Testis (tissue), 3 donors: ENCODE data around the gene RAG2. TPM values are rescaled to one million over a fixed set of nuclear protein-coding genes. Genes with fewer than 3 reads are reported as not detected.

Source experiments
- DNase-seq: peaks from one replicate; pipeline ENCODE4 v3.0.0-alpha.2; 2019
- H3K27ac ChIP-seq, 2 donors: fragments of 200-600 bp; sonication (generic); one replicate each; pipeline ENCODE4 v1.5.1; 2019
- H3K27me3 ChIP-seq: fragments of 200-600 bp; sonication (generic); one replicate; pipeline ENCODE4 v1.5.1; 2019
- H3K36me3 ChIP-seq: fragments of 200-600 bp; sonication (generic); one replicate; pipeline ENCODE4 v1.5.1; 2017; ENCODE audit warnings: low read depth; ENCODE audit errors: missing control alignments
- H3K4me1 ChIP-seq: fragments of 200-600 bp; sonication (generic); one replicate; pipeline ENCODE4 v1.5.1; 2019
- H3K4me3 ChIP-seq, 2 donors: fragments of 200-600 bp; sonication (generic); one replicate each; pipeline ENCODE4 v1.5.1; 2017 to 2019
- H3K9me3 ChIP-seq: fragments of 200-600 bp; sonication (generic); one replicate; pipeline ENCODE4 v1.5.1; 2017
- POLR2A ChIP-seq: fragments of 450-650 bp; IDR thresholded peaks from one replicate; pipeline ENCODE4 v1.6.1; 2017; ENCODE audit warnings: antibody characterized with exemption, mild to moderate bottlenecking, moderate library complexity
- WGBS, 2 donors: methylation state at CpG; one replicate each; pipeline ENCODE4 v1.1.5; 2018; 5-methylcytosine and 5-hydroxymethylcytosine counted together
- intact Hi-C: fragments of 100-400 bp; cut with DNase I; formaldehyde crosslinking; loops from one replicate; pipeline ENCODE4 v1.15.1; 2023; ENCODE audit warnings: low total_unique reads
- polyA plus RNA-seq: library from polyadenylated mRNA; stranded (reverse); fragments of 350-450 nt; fragmentation: Illumina TruSeq; extraction: RNeasy Lipid Tissue Mini Kit (QIAGEN cat#74804); gene quantifications from one replicate; pipeline ENCODE4 v1.2.3, GENCODE V29; 2014; ENCODE audit warnings: low read depth, low replicate concordance; ENCODE audit not compliant: insufficient read depth
- total RNA-seq, 2 donors: library from RNA; depleted of rRNA; stranded (reverse); fragments of >200 nt; gene quantifications; one replicate each; pipeline ENCODE4 v1.2.3, GENCODE V29; 2016
- TF ChIP-seq, protein P1 (sequence below), 3 experiments: fragments of 450-650 bp in 2 of 3; fragments of 200-600 bp in 1 of 3; sonication (generic) in 1 of 3; IDR thresholded peaks; one replicate each; pipeline ENCODE4 v1.5.1; 2016 to 2019; ENCODE audit warnings: antibody characterized with exemption in 3 of 3, mild to moderate bottlenecking in 2 of 3, moderate library complexity in 1 of 3

RAG2 gene
- total and polyA plus RNA-seq, 3 donors from 2014 or later, result 0.25 to 2.9 (median 0.94) TPM

DNA sequence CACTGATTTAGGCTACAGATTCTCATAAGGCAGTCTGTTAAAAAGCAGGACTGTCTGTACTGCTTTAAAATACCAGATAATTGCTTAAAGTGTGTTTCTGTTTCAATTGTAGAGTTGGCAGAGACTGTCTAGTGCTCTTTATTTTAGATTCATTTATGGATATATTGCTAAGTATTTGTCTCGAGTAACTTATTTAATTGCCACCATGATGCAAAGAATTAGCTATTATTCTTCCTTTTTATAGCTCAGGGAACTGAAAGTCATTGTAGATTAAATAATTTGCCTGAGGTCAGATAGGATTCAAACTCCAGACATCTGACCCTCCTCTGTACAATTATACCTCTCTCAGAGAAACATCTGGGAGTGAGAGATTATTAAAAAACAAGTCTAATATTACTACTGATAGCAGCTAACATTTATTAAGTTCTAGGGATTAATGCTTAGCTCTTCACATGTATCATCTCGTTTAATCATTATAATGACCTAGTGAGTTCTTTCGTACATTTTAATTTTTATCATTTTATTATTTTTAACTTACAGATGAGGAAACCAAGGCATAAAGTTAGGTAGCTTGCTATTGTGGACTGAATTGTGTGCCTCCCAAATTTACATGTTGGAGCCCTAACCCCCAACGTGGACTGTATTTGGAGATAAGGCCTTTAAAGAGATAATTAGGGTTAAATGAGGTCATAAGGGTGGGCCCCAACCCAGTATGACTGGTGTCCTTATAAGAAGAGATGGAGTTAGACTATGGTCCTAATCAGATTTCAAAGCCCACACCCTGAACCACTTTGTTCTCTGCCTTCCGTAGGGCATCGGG lies 19.7 kb upstream of the RAG2 start:
- Histone ChIP-seq H3K27me3 (no peaks in the 10 kb centered on the region), H3K4me1 (no peaks in the 10 kb centered on the region), H3K9me3 (no peaks in the 10 kb centered on the region), H3K27ac (no peak overlapping the region), H3K4me3 (no peak overlapping the region), H3K36me3 (no peaks in the 10 kb centered on the region)
- no peak for DNase-seq
- WGBS, 2 donors, result 81 to 84% methylated on average over 6 of the region's 6 CpGs
- intact Hi-C loops, result no loop called here
- TF ChIP-seq POLR2A, result no peak
- TF ChIP-seq, protein P1, sequence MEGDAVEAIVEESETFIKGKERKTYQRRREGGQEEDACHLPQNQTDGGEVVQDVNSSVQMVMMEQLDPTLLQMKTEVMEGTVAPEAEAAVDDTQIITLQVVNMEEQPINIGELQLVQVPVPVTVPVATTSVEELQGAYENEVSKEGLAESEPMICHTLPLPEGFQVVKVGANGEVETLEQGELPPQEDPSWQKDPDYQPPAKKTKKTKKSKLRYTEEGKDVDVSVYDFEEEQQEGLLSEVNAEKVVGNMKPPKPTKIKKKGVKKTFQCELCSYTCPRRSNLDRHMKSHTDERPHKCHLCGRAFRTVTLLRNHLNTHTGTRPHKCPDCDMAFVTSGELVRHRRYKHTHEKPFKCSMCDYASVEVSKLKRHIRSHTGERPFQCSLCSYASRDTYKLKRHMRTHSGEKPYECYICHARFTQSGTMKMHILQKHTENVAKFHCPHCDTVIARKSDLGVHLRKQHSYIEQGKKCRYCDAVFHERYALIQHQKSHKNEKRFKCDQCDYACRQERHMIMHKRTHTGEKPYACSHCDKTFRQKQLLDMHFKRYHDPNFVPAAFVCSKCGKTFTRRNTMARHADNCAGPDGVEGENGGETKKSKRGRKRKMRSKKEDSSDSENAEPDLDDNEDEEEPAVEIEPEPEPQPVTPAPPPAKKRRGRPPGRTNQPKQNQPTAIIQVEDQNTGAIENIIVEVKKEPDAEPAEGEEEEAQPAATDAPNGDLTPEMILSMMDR (IDR thresholded peaks at IDR 0.05), result no peak

DNA sequence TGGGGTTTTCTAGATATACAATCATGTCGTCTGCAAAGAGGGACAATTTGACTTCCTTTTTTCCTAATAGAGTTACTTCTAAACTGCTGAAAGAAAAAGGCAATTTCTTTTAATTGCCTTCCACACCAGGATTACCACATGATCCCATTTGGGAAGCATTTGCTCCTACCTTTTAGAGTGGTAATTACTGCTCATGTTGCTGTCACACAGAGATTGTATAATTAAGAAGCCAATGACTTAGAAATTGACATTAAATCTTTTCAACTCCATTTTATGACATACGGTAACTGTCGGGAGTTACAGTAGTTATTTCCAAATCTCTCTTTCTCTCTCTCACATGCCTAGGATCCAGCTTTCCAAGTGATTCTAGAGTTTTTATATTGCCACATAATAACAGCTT lies 17.8 kb upstream of the RAG2 start:
- H3K36me3 ChIP-seq, result no peaks in the 10 kb centered on the region
- H3K4me3 ChIP-seq, result no peak overlapping the region
- H3K27me3 ChIP-seq, result no peaks in the 10 kb centered on the region
- no peak for TF ChIP-seq POLR2A
- TF ChIP-seq, protein P1 (IDR thresholded peaks at IDR 0.05), result no peak
- H3K4me1 ChIP-seq, result no peaks in the 10 kb centered on the region
- no peaks in the 10 kb centered on the region for H3K9me3 ChIP-seq
- WGBS, 2 donors, result 86 to 97% methylated on average over 3 of the region's 3 CpGs
- no peak for DNase-seq
- intact Hi-C loops, result no loop called here
- no peak overlapping the region for H3K27ac ChIP-seq

DNA sequence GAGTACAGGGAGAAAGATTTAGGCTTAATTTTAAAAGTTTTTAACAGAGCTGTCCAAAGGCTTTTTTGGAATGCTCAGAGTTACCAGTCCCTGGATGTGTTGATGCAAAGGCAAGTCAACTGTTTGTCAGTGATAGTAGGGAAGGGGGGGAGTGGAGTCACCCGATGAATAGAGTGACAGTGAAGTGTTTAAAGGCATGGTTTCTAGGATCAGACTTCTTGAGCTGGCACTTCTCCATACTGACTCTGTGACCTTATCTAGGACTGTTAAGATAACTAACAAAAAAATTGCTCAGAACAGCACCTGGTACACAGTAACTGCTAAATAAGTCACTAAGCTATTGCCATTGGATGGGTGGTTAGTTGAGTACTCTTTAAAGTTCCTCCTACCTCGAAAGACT lies 11.3 kb upstream of the RAG2 start:
- H3K4me3 ChIP-seq, result no peak overlapping the region
- no peaks in the 10 kb centered on the region for H3K4me1 ChIP-seq
- no peak for TF ChIP-seq POLR2A
- TF ChIP-seq, protein P1 (IDR thresholded peaks at IDR 0.05), result no peak
- H3K27ac ChIP-seq, result no peak overlapping the region
- no peaks in the 10 kb centered on the region for H3K36me3 ChIP-seq
- WGBS, 2 donors, result 86 to 88% methylated on average over 2 of the region's 2 CpGs
- H3K9me3 ChIP-seq, result no peaks in the 10 kb centered on the region
- intact Hi-C loops, result no loop called here
- H3K27me3 ChIP-seq, result no peaks in the 10 kb centered on the region
- DNase-seq, result no peak

DNA sequence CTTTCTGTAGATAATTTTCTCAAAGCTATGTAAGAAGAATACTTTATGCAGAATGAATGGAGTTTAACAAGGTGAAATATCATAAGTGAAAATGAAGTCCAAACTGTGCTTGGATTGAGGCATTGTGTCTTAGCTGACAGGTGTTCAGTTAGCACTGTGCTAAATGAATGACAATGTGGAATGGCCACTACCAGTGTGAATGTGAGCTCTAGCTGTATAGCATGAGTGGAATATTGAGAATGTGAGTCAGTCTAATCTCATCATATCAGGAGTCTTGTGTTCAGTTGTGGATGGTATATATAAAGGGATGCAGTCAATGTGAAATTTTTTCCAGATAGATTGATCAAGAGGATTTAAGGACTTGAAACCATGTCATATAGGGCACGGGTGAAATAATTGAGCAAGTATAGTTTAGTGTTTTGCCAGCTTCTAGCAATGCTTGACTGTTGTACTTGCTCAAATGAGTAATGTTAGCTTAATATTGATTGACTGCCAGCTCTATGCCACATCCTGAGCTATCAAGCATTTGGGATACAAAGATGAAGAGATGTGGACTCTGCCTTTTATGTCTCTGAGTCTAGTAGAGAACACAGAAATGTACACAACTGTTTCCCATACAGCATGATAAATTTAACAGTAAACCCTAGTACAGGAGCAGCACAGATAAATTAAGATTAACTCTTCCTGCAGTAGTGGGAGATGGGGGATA lies 10.6 kb upstream of the RAG2 start:
- no peak for TF ChIP-seq POLR2A
- TF ChIP-seq, protein P1 (IDR thresholded peaks at IDR 0.05), result no peak
- Histone ChIP-seq H3K4me3 (no peak overlapping the region), H3K36me3 (no peaks in the 10 kb centered on the region), H3K4me1 (no peaks in the 10 kb centered on the region), H3K27ac (no peak overlapping the region), H3K9me3 (no peaks in the 10 kb centered on the region), H3K27me3 (no peaks in the 10 kb centered on the region)
- WGBS, 2 donors, result 84 to 92% methylated on average over 1 of the region's 1 CpG
- intact Hi-C loops, result no loop called here
- DNase-seq, result no peak
